Smooth muscle cell (in vitro differentiated cells): ENCODE measurements around the gene FAM20C. TPM values are rescaled to one million over a fixed set of nuclear protein-coding genes. Genes with fewer than 3 reads are reported as not detected.
A peak's percentile ranks its signal among the peaks of the same experiment; 100 is the strongest.

ENCODE experiments used
- DNase-seq: peaks from one replicate; lab custom pipeline; 2025; ENCODE audit not compliant: unreplicated experiment; lab: John Stamatoyannopoulos, UW
- H2AFZ ChIP-seq: fragments of 200-600 bp; sonication (generic); 2 replicates; pipeline ENCODE4 v1.6.0; 2016; ENCODE audit warnings: antibody characterized with exemption, low read depth, mild to moderate bottlenecking
- H3F3A ChIP-seq: fragments of 200-600 bp; sonication (generic); 2 replicates; pipeline ENCODE4 v1.6.0; 2017; ENCODE audit warnings: antibody characterized with exemption, low read depth
- H3K27ac ChIP-seq: fragments of 200-600 bp; sonication (generic); 2 replicates; pipeline ENCODE4 v1.5.1; 2016; ENCODE audit warnings: low read depth, mild to moderate bottlenecking
- H3K27me3 ChIP-seq: fragments of 200-600 bp; sonication (generic); 2 replicates; pipeline ENCODE4 v1.6.1; 2016; ENCODE audit warnings: low read depth, mild to moderate bottlenecking
- H3K36me3 ChIP-seq: fragments of 200-600 bp; sonication (generic); 2 replicates; pipeline ENCODE4 v1.5.1; 2016; ENCODE audit warnings: low read depth
- H3K4me1 ChIP-seq: fragments of 200-600 bp; sonication (generic); 2 replicates; pipeline ENCODE4 v1.5.1; 2016; ENCODE audit warnings: low read depth
- H3K4me2 ChIP-seq: fragments of 200-600 bp; sonication (generic); 2 replicates; pipeline ENCODE4 v1.6.0; 2016; ENCODE audit warnings: mild to moderate bottlenecking
- H3K4me3 ChIP-seq: fragments of 200-600 bp; sonication (generic); 2 replicates; pipeline ENCODE4 v1.5.1; 2016; ENCODE audit warnings: mild to moderate bottlenecking
- H3K79me2 ChIP-seq: fragments of 200-600 bp; sonication (generic); 2 replicates; pipeline ENCODE4 v1.6.0; 2016; ENCODE audit warnings: low read depth, mild to moderate bottlenecking
- H3K9ac ChIP-seq: fragments of 200-600 bp; sonication (generic); 2 replicates; pipeline ENCODE4 v1.6.0; 2016; ENCODE audit warnings: low read depth
- H3K9me3 ChIP-seq: fragments of 200-600 bp; sonication (generic); replicated peaks from 2 replicates; pipeline ENCODE4 v1.5.1; 2016; ENCODE audit warnings: low read depth
- H4K20me1 ChIP-seq: fragments of 200-600 bp; sonication (generic); 2 replicates; pipeline ENCODE4 v1.6.0; 2016; ENCODE audit warnings: low read depth
- WGBS: methylation state at CpG from one replicate; pipeline ENCODE4 v1.1.7; 2016; ENCODE audit warnings: low lambda C conversion rate; 5-methylcytosine and 5-hydroxymethylcytosine counted together
- polyA plus RNA-seq: library from polyadenylated mRNA; unstranded; fragments of >200 nt; fragmentation: Nextera tagmentation; extraction: Ambion mirVana; gene quantifications from 2 replicates; pipeline ENCODE4 v1.2.1, GENCODE V29; 2016
- total RNA-seq: library from RNA; depleted of rRNA; stranded (reverse); fragments of >200 nt; gene quantifications from 2 replicates; pipeline ENCODE4 v1.2.3, GENCODE V29; 2014
- TF ChIP-seq, protein P1 (sequence below): fragments of 200-600 bp; sonication (generic); IDR thresholded peaks from 2 replicates; pipeline ENCODE4 v1.5.1; 2017; ENCODE audit warnings: borderline replicate concordance, mild to moderate bottlenecking, antibody characterized with exemption; ENCODE audit not compliant: insufficient read depth, poor library complexity, severe bottlenecking

Gene FAM20C
- total and polyA plus RNA-seq, 2 experiments from 2014 or later: 5.6 to 6.2 TPM

DNA sequence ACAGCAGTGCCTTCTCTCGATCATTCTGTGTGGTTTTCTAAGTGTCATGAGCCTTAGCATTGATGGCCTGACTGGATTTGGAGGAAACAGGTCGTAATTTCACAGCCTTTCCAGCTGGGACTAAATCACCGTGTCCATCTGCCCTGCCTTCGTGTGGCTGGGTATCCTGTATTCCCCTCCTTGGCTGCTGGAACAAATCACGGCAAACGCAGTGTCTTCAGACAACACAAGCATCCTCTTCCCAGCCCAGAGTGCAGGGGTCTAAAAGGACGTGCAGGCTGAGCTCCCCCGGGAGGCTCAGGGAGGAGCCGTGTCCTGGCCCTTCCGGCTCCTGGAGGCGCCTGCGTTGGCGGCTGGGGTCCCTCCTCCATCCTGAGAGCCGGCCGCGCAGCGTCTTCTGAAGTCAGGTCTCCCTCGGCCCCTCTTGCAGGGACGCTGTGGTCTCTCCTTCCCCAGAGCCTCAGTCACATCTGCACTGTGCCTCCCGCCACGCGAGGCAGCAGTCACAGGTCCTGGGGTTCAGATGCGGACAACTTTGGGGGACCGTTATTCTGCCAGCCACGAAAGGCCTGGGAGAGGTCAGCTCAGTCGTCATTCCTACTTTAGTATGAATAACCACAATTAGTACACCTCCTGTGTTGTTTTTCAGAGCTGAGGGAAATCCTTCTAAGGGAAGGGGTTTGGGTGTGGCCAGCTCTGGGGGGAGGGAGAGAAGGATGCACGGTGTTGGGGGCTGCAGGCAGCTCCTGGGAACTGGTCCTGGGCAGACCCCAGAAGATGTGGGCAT lies 41.1 kb downstream of the FAM20C start:
- H3K4me3 ChIP-seq: no peak overlapping the region
- H3K36me3 ChIP-seq: no peaks in the 10 kb centered on the region
- no peaks in the 10 kb centered on the region for H3K79me2 ChIP-seq
- H3K4me2 ChIP-seq: peak overlapping the region; percentile 78
- no peaks in the 10 kb centered on the region for H4K20me1 ChIP-seq
- H3K27ac ChIP-seq: peak overlapping the region; percentile 63
- DNase-seq: no peak
- WGBS: 79% methylated on average over 27 of the region's 27 CpGs
- TF ChIP-seq, protein P1, sequence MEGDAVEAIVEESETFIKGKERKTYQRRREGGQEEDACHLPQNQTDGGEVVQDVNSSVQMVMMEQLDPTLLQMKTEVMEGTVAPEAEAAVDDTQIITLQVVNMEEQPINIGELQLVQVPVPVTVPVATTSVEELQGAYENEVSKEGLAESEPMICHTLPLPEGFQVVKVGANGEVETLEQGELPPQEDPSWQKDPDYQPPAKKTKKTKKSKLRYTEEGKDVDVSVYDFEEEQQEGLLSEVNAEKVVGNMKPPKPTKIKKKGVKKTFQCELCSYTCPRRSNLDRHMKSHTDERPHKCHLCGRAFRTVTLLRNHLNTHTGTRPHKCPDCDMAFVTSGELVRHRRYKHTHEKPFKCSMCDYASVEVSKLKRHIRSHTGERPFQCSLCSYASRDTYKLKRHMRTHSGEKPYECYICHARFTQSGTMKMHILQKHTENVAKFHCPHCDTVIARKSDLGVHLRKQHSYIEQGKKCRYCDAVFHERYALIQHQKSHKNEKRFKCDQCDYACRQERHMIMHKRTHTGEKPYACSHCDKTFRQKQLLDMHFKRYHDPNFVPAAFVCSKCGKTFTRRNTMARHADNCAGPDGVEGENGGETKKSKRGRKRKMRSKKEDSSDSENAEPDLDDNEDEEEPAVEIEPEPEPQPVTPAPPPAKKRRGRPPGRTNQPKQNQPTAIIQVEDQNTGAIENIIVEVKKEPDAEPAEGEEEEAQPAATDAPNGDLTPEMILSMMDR: no peak
- H3K27me3 ChIP-seq: no peaks in the 10 kb centered on the region
- H3K9me3 ChIP-seq: no peaks in the 10 kb centered on the region
- H3K9ac ChIP-seq: no peak overlapping the region
- H2AFZ ChIP-seq: no peak overlapping the region
- peaks cover 6% of the 10 kb centered on the region for H3F3A ChIP-seq
- H3K4me1 ChIP-seq: peaks cover 6% of the 10 kb centered on the region

GRCh38 chr7:234051-234707 lies 41.8 kb downstream of the FAM20C start:
- peaks cover 6% of the 10 kb centered on the region for H3K4me1 ChIP-seq
- 51% methylated on average over 32 of the region's 33 CpGs for WGBS
- no peaks in the 10 kb centered on the region for H3K36me3 ChIP-seq
- no peaks in the 10 kb centered on the region for H3K27me3 ChIP-seq
- H3K27ac ChIP-seq: peak overlapping the region; percentile 63
- H3K4me3 ChIP-seq: no peak overlapping the region
- no peaks in the 10 kb centered on the region for H3K79me2 ChIP-seq
- H3K9ac ChIP-seq: no peak overlapping the region
- DNase-seq: no peak
- H3F3A ChIP-seq: peaks cover 6% of the 10 kb centered on the region
- TF ChIP-seq, protein P1: no peak
- no peaks in the 10 kb centered on the region for H4K20me1 ChIP-seq
- H3K4me2 ChIP-seq: peak overlapping the region; percentile 78
- peak overlapping the region; percentile 64 for H2AFZ ChIP-seq
- H3K9me3 ChIP-seq: no peaks in the 10 kb centered on the region

DNA sequence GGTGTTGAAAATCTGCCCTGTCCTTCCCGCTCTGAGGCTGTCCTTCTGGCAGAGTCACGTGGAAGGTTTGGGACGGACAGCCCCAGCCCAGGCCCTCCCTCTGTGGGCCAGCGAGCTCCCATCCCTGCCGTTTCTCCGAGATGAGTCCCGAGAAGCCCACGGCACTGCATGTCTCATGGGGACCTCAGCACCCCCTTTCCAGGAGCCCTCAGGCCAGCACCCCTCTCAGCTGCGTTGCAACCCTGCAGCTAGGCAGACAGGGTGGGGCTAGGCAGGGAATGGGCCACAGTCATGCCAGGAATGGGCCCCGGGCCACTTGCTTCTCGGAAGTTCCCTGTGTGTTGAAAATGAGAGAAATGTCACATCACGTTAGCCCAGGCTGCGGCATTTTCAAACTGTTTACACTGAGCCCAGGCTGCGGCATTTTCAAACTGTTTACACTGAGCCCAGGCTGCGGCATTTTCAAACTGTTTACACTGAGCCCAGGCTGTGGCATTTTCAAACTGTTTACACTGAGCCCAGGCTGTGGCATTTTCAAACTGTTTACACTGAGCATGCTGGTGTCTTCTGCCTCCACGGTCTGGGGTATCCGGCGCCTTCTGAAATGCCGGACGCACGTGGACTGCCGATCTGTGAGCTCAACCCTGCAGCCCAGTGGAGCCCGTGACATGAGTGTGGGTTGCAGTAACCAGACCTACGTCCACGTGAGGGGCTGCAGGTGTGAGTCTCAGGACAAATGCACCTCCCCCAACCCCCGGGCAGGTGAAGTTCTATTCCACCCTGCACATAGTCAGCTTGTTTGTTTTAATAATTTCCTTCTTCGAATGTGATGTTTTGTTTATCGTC lies 42.6 kb downstream of the FAM20C start:
- H2AFZ ChIP-seq: peak overlapping the region; percentile 55
- no peak overlapping the region for H3K9ac ChIP-seq

More for the DNA sequence above, 42.6 kb downstream of the FAM20C start:
- 36% methylated on average over 28 of the region's 28 CpGs for WGBS
- Histone ChIP-seq H4K20me1 (no peaks in the 10 kb centered on the region), H3K4me2 (peak overlapping the region; percentile 78), H3K36me3 (no peaks in the 10 kb centered on the region), H3K9me3 (no peaks in the 10 kb centered on the region), H3K79me2 (no peaks in the 10 kb centered on the region), H3K4me3 (no peak overlapping the region), H3K4me1 (peaks cover 6% of the 10 kb centered on the region), H3K27me3 (no peaks in the 10 kb centered on the region), H3K27ac (peak overlapping the region; percentile 63), H3F3A (peaks cover 6% of the 10 kb centered on the region)
- TF ChIP-seq, protein P1: no peak
- no peak for DNase-seq
